ENCODE results near the gene RIN1.

- no peak for TF ChIP-seq FOXM1 (IDR thresholded peaks at IDR 0.05; ENCODE audit: borderline replicate concordance)
- TF ChIP-seq TARDBP (IDR thresholded peaks at IDR 0.05): no peak
- TF ChIP-seq BHLHE40 (IDR thresholded peaks at IDR 0.05; ENCODE audit: borderline replicate concordance): no peak
- no peak for TF ChIP-seq PKNOX1 (IDR thresholded peaks at IDR 0.05)
- TF ChIP-seq LEF1 (IDR thresholded peaks at IDR 0.05; ENCODE audit: borderline replicate concordance): no peak
- no peak for TF ChIP-seq SP1 (IDR thresholded peaks at IDR 0.05)
- no peak for TF ChIP-seq ARNT (IDR thresholded peaks at IDR 0.05)
- TF ChIP-seq FOXK2 (IDR thresholded peaks at IDR 0.05): no peak
- no peak for TF ChIP-seq FOXA1 (IDR thresholded peaks at IDR 0.05)
- TF ChIP-seq SUZ12 (IDR thresholded peaks at IDR 0.05): no peak
Measured at GRCh38 chr11:66312549-66313320, 23.5 kb downstream of the RIN1 start.
